OCI-LY3 (cell line): ENCODE results near the gene LRRC7.

Source experiments
- H2AFZ ChIP-seq: fragments of 200-600, 300-600 bp; shearing (Covaris generic); 2 replicates; pipeline ENCODE4 v1.6.0; 2014; ENCODE audit warnings: antibody characterized with exemption, low read depth, low read length
- H3K27ac ChIP-seq: fragments of 200-600, 300-600 bp; sonication (generic); 2 replicates; pipeline ENCODE4 v1.5.1; 2014; ENCODE audit warnings: mild to moderate bottlenecking, low read length, moderate library complexity, mixed read lengths
- H3K27me3 ChIP-seq: fragments of 200-600, 300-600 bp; sonication (generic); 2 replicates; pipeline ENCODE4 v1.6.1; 2014; ENCODE audit warnings: low read depth, low read length, mixed read lengths
- H3K36me3 ChIP-seq: fragments of 200-600, 300-600 bp; sonication (generic); replicated peaks from 2 replicates; pipeline ENCODE3; 2014; ENCODE audit warnings: low read depth, low read length, mixed read lengths
- H3K4me1 ChIP-seq: fragments of 300-600, 200-600 bp; sonication (generic); 2 replicates; pipeline ENCODE4 v1.6.1; 2014; ENCODE audit warnings: low read length, mixed read lengths
- H3K4me2 ChIP-seq: fragments of 200-600, 300-600 bp; sonication (generic); 2 replicates; pipeline ENCODE4 v1.6.1; 2014; ENCODE audit warnings: low read length, mixed read lengths
- H3K4me3 ChIP-seq: fragments of 300-600, 200-600 bp; sonication (generic); 2 replicates; pipeline ENCODE4 v1.5.1; 2014; ENCODE audit warnings: antibody characterized with exemption, mild to moderate bottlenecking, low read length, moderate library complexity
- H3K79me2 ChIP-seq: fragments of 300-600, 200-600 bp; shearing (Covaris generic); 2 replicates; pipeline ENCODE4 v1.6.1; 2014; ENCODE audit warnings: mild to moderate bottlenecking, low read length, mixed read lengths
- H3K9ac ChIP-seq: fragments of 300-600, 200-600 bp; shearing (Covaris generic); 2 replicates; pipeline ENCODE4 v1.6.0; 2014; ENCODE audit warnings: mild to moderate bottlenecking, low read length, moderate library complexity
- H3K9me3 ChIP-seq: fragments of 200-600, 300-600 bp; shearing (Covaris generic); 2 replicates; pipeline ENCODE4 v1.6.1; 2014; ENCODE audit warnings: low read length, mixed read lengths; ENCODE audit not compliant: insufficient read depth
- H4K20me1 ChIP-seq: fragments of 200-600, 300-600 bp; sonication (generic); 2 replicates; pipeline ENCODE4 v1.6.1; 2016; ENCODE audit warnings: low read length, mixed read lengths; ENCODE audit not compliant: insufficient read depth
- CTCF ChIP-seq: fragments of 200-600, 300-600 bp; sonication (generic); IDR thresholded peaks from 2 replicates; pipeline ENCODE4 v1.5.1; 2014; ENCODE audit warnings: antibody characterized with exemption, low read length, low read depth
- EZH2phosphoT487 ChIP-seq: fragments of 200-600 bp; shearing (Covaris generic); IDR thresholded peaks from 2 replicates; pipeline ENCODE4 v1.6.1; 2018; ENCODE audit warnings: antibody characterized with exemption, mixed run types, low read depth

LRRC7 gene

DNA sequence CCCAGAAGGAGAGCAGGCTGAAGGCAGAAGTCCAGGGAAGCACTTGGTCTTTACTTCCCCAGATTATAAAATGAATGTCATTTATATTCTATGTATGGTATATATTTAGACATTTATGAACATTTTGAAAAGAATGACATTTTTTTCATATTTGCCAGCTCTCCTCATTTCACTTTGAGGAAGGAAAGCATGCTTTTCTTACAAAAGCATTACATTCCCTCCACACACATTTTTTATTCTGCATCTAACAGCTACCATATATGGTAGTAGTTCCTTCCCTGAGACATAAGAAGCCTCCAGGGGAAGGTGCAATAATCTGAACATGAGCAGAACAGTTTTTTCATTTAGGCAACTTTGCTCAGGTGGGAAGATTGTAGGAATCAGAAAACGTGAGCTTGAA, 94.0 kb downstream of the LRRC7 start:
- Histone ChIP-seq H3K36me3 (no peaks in the 10 kb centered on the region), H2AFZ (no peak overlapping the region), H3K79me2 (no peaks in the 10 kb centered on the region), H3K27ac (no peak overlapping the region), H3K9ac (no peak overlapping the region), H4K20me1 (no peaks in the 10 kb centered on the region), H3K27me3 (no peaks in the 10 kb centered on the region), H3K4me1 (no peaks in the 10 kb centered on the region), H3K4me3 (no peak overlapping the region), H3K4me2 (no peak overlapping the region), H3K9me3 (no peaks in the 10 kb centered on the region)
- TF ChIP-seq EZH2phosphoT487 (no peak), CTCF (no peak)

- no peak for TF ChIP-seq CTCF
- TF ChIP-seq EZH2phosphoT487, result no peak
- no peaks in the 10 kb centered on the region for H3K79me2 ChIP-seq
- H3K36me3 ChIP-seq, result no peaks in the 10 kb centered on the region
- H2AFZ ChIP-seq, result no peak overlapping the region
- no peak overlapping the region for H3K27ac ChIP-seq
- H3K4me1 ChIP-seq, result no peaks in the 10 kb centered on the region
- no peaks in the 10 kb centered on the region for H3K9me3 ChIP-seq
- no peak overlapping the region for H3K4me2 ChIP-seq
- H3K4me3 ChIP-seq, result no peak overlapping the region
- no peaks in the 10 kb centered on the region for H3K27me3 ChIP-seq
- H4K20me1 ChIP-seq, result no peaks in the 10 kb centered on the region
- no peak overlapping the region for H3K9ac ChIP-seq
Measured at GRCh38 chr1:69662321-69662720, 94.6 kb downstream of the LRRC7 start.

DNA sequence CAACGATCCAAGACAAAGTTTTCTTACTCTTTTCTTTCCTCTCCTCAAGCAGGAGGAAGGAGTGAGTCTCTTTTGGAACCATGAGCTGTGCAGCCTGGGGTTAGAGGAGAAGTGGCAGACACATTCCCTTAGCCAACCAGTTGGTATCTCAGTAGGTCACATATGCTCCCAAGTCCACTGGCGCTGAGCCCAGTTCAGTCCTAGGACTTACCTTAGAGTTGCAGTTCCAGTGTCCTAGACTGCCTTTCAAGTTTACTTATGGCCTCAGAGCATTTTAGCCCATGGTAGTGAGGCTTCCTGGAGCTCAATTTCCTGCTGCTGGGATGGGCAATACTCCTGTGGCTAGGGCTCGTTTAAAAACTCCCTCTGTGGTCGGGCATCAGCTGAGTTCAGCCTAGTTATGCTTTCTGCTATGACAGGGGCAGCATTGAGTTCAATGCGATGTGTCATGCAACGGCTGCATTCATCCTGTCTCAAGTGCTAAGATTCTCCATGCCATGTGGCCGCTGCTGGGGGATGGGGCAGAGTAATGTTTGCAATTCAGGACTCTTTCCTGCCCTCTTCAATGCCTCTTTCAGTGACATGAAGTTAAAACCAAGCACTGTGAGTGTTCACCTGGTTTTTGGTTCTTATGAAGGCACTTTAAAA, 103.8 kb downstream of the LRRC7 start:
- Histone ChIP-seq H3K27me3 (no peaks in the 10 kb centered on the region), H2AFZ (no peak overlapping the region), H3K79me2 (no peaks in the 10 kb centered on the region), H3K4me1 (no peaks in the 10 kb centered on the region), H3K4me2 (no peak overlapping the region), H3K36me3 (no peaks in the 10 kb centered on the region), H3K4me3 (no peak overlapping the region), H3K27ac (no peak overlapping the region), H3K9me3 (no peaks in the 10 kb centered on the region), H3K9ac (no peak overlapping the region), H4K20me1 (no peaks in the 10 kb centered on the region)
- TF ChIP-seq EZH2phosphoT487, result no peak
- TF ChIP-seq CTCF, result no peak

DNA sequence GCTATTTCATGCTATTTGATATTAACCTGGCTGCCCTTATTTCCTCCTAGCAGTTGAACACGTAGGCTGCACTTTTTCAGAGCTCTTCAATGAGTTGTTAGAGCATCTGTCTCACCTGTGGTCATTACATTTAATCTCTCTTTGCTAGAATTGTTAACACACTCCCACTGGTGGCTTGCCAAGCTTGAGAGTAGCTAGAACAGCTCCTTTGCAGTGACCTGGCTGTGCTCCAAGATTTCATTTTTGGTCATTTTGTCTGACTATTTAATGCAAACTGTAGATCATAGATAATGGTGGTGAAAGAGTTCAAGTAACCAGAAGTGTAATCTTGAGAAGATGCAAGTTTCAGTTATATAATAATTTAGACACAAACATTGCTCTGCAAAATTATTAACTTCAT, 105.6 kb downstream of the LRRC7 start:
- Histone ChIP-seq H3K36me3 (no peaks in the 10 kb centered on the region), H3K4me1 (no peaks in the 10 kb centered on the region), H3K4me3 (no peak overlapping the region)

More for the DNA sequence above, 105.6 kb downstream of the LRRC7 start:
- Histone ChIP-seq H2AFZ (no peak overlapping the region), H3K79me2 (no peaks in the 10 kb centered on the region), H3K4me2 (no peak overlapping the region), H3K9ac (no peak overlapping the region), H3K9me3 (no peaks in the 10 kb centered on the region), H4K20me1 (no peaks in the 10 kb centered on the region), H3K27ac (no peak overlapping the region), H3K27me3 (no peaks in the 10 kb centered on the region)
- TF ChIP-seq EZH2phosphoT487 (no peak), CTCF (no peak)
